T-helper 17 cell (primary cell): ENCODE measurements around the gene CFAP61. TPM values are rescaled to one million over a fixed set of nuclear protein-coding genes. Genes with fewer than 3 reads are reported as not detected.
A peak's percentile ranks its signal among the peaks of the same experiment; 100 is the strongest.

Experiments
- ATAC-seq: fragments of 150-1000 bp; cut with Tn5 transposase; 2 replicates; pipeline ENCODE4 v1.10.0; 2021; ENCODE audit warnings: mild to moderate bottlenecking, moderate library complexity
- DNase-seq, 3 donors: peaks; one replicate each; pipeline versions ENCODE4 v3.0.0 to v3.0.0-alpha.2; 2020 to 2021
- H3K9me3 ChIP-seq: one replicate; pipeline ENCODE4 v1.7.0; 2013; ENCODE audit warnings: low read length, mild to moderate bottlenecking; ENCODE audit not compliant: control insufficient read depth, poor library complexity, severe bottlenecking
- H3K27ac Mint-ChIP-seq: one replicate; pipeline ENCODE4 v1.8.0; 2022; ENCODE audit warnings: mild to moderate bottlenecking, moderate library complexity, mixed read lengths
- H3K27me3 Mint-ChIP-seq: one replicate; pipeline ENCODE4 v1.8.0; 2022; ENCODE audit warnings: mixed read lengths
- H3K36me3 Mint-ChIP-seq: one replicate; pipeline ENCODE4 v1.8.0; 2022; ENCODE audit warnings: low read depth, mixed read lengths
- H3K4me1 Mint-ChIP-seq: one replicate; pipeline ENCODE4 v1.8.0; 2022; ENCODE audit warnings: mild to moderate bottlenecking, mixed read lengths
- H3K4me3 Mint-ChIP-seq: one replicate; pipeline ENCODE4 v1.8.0; 2022; ENCODE audit warnings: mild to moderate bottlenecking, moderate library complexity, mixed read lengths
- total RNA-seq, 4 donors: library from RNA in 2 of 4; stranded (reverse) in 2 of 4; gene quantifications; one replicate each; pipeline ENCODE4 v1.2.3 and lab custom pipeline; 2022 to 2026

Gene CFAP61
- total RNA-seq, 2 donors from 2014 or later, result not detected

DNA sequence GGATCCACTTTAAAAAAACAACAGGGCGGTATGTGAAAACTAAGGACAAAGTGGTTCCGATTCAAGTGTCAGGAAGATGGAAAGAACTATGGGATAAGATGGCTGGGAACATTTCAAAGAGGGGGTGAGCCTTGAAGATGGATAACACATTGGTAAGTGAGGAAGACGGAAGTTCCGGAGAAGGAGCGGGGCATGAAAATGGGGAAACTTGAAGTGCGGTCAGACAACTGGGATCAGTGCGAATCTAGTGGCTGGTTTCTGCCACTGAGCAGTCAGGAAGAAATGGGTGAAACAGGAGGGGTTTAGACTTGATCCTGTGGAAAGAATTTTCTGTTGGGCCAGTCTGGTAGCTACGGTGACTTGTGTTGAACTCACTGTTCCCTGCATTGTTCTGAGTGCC lies 34.0 kb upstream of the CFAP61 start:
- no peaks in the 10 kb centered on the region for H3K27me3 Mint-ChIP-seq
- no peaks in the 10 kb centered on the region for H3K9me3 ChIP-seq
- H3K4me1 Mint-ChIP-seq, result peaks cover 38% of the 10 kb centered on the region
- H3K27ac Mint-ChIP-seq, result peak overlapping the region; percentile 91
- DNase-seq (no peak), ATAC-seq (no peak)
- H3K36me3 Mint-ChIP-seq, result no peaks in the 10 kb centered on the region
- H3K4me3 Mint-ChIP-seq, result peak overlapping the region; percentile 92

- H3K27me3 Mint-ChIP-seq, result no peaks in the 10 kb centered on the region
- H3K4me1 Mint-ChIP-seq, result peaks cover 40% of the 10 kb centered on the region
- ATAC-seq (no peak), DNase-seq (no peak)
- H3K9me3 ChIP-seq, result no peaks in the 10 kb centered on the region
- no peaks in the 10 kb centered on the region for H3K36me3 Mint-ChIP-seq
- H3K4me3 Mint-ChIP-seq, result peak overlapping the region; percentile 92
- peak overlapping the region; percentile 91 for H3K27ac Mint-ChIP-seq
Measured at GRCh38 chr20:20019123-20019522, 33.2 kb upstream of the CFAP61 start.

DNA sequence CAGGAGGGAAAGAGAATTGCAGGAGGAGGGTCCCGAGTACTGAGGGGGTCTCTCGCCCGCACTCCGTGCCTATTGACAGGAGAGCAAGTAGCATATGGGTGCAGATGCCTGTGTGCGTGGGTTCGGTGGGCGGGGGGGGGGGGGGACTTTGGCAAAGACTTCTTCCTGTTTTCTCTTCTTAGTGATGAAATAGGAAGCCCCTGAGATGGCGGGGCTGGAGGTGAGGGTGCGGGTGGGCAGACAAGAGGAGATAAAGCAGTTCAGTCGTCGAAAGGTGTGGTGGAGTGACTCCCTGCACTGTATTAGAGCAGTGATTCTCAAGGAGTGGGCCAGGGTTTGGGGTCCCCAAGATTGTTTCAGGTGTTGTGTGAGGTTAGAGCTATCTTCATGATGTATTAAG lies 31.4 kb upstream of the CFAP61 start:
- ATAC-seq (no peak), DNase-seq (no peak)
- no peak overlapping the region for H3K4me3 Mint-ChIP-seq
- H3K27me3 Mint-ChIP-seq, result no peaks in the 10 kb centered on the region
- H3K4me1 Mint-ChIP-seq, result peaks cover 43% of the 10 kb centered on the region
- no peaks in the 10 kb centered on the region for H3K36me3 Mint-ChIP-seq
- H3K9me3 ChIP-seq, result no peaks in the 10 kb centered on the region
- peak overlapping the region; percentile 91 for H3K27ac Mint-ChIP-seq

DNA sequence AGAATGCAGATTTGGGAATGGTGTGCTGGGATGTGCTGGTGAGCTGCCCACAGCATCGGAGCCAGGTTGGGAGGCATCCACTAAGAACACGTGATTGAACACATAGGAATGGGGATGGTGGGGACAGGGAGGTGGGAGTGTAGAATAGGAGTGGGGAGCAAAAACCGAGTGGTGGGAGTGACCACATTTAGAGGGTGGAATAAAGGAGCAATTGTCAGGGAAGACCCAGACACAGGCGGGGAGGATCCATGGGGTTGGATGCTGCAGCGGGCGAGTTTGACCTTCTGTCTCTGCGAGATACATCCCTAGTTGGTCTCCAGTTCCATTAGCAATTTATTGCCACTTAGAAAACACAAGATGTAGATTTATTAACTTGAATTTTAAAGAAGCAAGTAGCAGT lies 30.5 kb upstream of the CFAP61 start:
- Mint-ChIP-seq H3K4me3 (peak overlapping the region; percentile 75), H3K4me1 (peaks cover 41% of the 10 kb centered on the region), H3K27me3 (no peaks in the 10 kb centered on the region), H3K27ac (peak overlapping the region; percentile 87), H3K36me3 (no peaks in the 10 kb centered on the region)
- no peak for DNase-seq
- ATAC-seq, result no peak
- H3K9me3 ChIP-seq, result no peaks in the 10 kb centered on the region

GRCh38 chr20:20022498-20022897 lies 29.8 kb upstream of the CFAP61 start:
- no peak overlapping the region for H3K4me3 Mint-ChIP-seq
- H3K27me3 Mint-ChIP-seq, result no peaks in the 10 kb centered on the region
- ATAC-seq (no peak), DNase-seq (no peak)
- no peaks in the 10 kb centered on the region for H3K9me3 ChIP-seq
- H3K27ac Mint-ChIP-seq, result no peak overlapping the region
- H3K4me1 Mint-ChIP-seq, result peaks cover 37% of the 10 kb centered on the region
- H3K36me3 Mint-ChIP-seq, result no peaks in the 10 kb centered on the region

DNA sequence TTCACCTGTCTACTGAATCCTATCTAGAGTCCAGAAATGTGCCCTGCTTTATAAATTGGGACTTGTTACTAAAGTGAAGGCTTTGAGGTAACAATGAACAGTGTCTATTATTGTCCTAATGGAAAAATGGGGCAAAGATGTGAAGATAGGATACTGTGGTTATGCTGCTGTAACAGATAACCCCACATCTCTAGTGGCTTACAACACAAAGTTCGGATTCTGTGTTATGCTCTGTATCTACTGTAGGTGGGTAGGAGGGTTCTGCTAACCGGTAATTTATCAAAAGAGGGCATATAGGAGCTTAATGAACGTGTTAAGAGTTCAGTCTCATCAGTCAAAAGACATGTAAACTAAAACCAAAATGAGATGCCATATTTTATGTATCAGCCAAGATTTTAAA lies 28.9 kb upstream of the CFAP61 start:
- ATAC-seq, result no peak
- Mint-ChIP-seq H3K4me1 (peaks cover 31% of the 10 kb centered on the region), H3K27me3 (no peaks in the 10 kb centered on the region), H3K4me3 (no peak overlapping the region), H3K27ac (peak overlapping the region; percentile 61), H3K36me3 (no peaks in the 10 kb centered on the region)
- DNase-seq, result no peak
- no peaks in the 10 kb centered on the region for H3K9me3 ChIP-seq

- no peaks in the 10 kb centered on the region for H3K36me3 Mint-ChIP-seq
Measured at GRCh38 chr20:20024942-20025341, 27.4 kb upstream of the CFAP61 start.

GRCh38 chr20:20027284-20027683 lies 25.0 kb upstream of the CFAP61 start:
- peaks cover 6% of the 10 kb centered on the region for H3K4me1 Mint-ChIP-seq
- H3K27ac Mint-ChIP-seq, result no peak overlapping the region
- DNase-seq (no peak), ATAC-seq (no peak)
- H3K4me3 Mint-ChIP-seq, result no peak overlapping the region
- no peaks in the 10 kb centered on the region for H3K36me3 Mint-ChIP-seq
- H3K27me3 Mint-ChIP-seq, result no peaks in the 10 kb centered on the region
- no peaks in the 10 kb centered on the region for H3K9me3 ChIP-seq

More at GRCh38 chr20:20024942-20025341, 27.4 kb upstream of the CFAP61 start:
- Mint-ChIP-seq H3K4me1 (peaks cover 25% of the 10 kb centered on the region), H3K4me3 (no peak overlapping the region), H3K27me3 (no peaks in the 10 kb centered on the region), H3K27ac (peak overlapping the region; percentile 9)
- ATAC-seq (no peak), DNase-seq (no peak)
- H3K9me3 ChIP-seq, result no peaks in the 10 kb centered on the region

DNA sequence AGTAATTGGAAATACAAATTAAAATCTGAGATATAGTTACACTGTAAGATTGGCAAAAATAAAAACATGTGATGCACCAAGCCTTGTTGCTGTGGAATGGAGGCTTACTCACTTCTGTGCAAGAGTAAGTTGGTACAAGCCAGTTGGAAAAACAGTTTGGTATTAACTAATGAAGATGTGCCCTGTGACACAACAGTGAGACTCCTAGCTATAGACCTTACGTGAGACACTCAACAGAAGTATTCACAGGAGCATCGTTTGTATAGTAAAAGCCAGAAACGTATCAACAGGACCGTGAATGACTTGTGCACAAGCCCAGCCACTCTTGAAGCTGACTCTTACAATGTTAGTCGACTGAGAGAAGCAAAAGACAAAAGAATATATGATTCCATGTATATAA lies 20.5 kb upstream of the CFAP61 start:
- peak overlapping the region; percentile 16 for H3K27ac Mint-ChIP-seq
- peaks cover 2% of the 10 kb centered on the region for H3K4me1 Mint-ChIP-seq
- ATAC-seq, result no peak
- H3K36me3 Mint-ChIP-seq, result peaks cover 6% of the 10 kb centered on the region
- no peak overlapping the region for H3K4me3 Mint-ChIP-seq
- no peaks in the 10 kb centered on the region for H3K9me3 ChIP-seq
- no peak for DNase-seq
- H3K27me3 Mint-ChIP-seq, result no peaks in the 10 kb centered on the region

GRCh38 chr20:20034486-20034885 lies 17.8 kb upstream of the CFAP61 start:
- Mint-ChIP-seq H3K27ac (peak overlapping the region; percentile 4), H3K4me1 (peaks cover 8% of the 10 kb centered on the region), H3K36me3 (peaks cover 12% of the 10 kb centered on the region), H3K4me3 (no peak overlapping the region), H3K27me3 (no peaks in the 10 kb centered on the region)
- DNase-seq (no peak), ATAC-seq (no peak)
- no peaks in the 10 kb centered on the region for H3K9me3 ChIP-seq

DNA sequence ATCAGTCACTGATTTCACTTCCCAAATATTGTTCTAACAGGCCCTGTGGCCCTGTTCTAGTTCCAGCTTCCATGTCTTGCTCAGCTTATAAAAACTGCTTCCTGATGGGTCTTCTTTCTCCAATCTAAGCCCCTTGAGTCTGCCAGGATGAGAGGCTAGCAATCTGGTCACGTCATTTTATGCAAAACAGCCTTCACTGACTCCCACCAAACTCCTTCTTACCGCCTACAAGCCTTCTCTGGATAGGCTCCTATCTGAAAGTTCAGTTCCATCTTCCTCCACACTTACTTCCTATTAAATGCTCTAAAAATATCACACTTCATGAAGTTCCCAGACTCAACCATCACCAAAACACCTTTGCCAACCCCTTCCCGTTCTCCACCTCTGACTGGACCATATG lies 15.6 kb upstream of the CFAP61 start:
- Mint-ChIP-seq H3K27me3 (no peaks in the 10 kb centered on the region), H3K36me3 (peaks cover 12% of the 10 kb centered on the region), H3K4me3 (peak overlapping the region; percentile 50), H3K4me1 (peaks cover 8% of the 10 kb centered on the region), H3K27ac (peak overlapping the region; percentile 84)
- no peaks in the 10 kb centered on the region for H3K9me3 ChIP-seq
- no peak for ATAC-seq
- no peak for DNase-seq

DNA sequence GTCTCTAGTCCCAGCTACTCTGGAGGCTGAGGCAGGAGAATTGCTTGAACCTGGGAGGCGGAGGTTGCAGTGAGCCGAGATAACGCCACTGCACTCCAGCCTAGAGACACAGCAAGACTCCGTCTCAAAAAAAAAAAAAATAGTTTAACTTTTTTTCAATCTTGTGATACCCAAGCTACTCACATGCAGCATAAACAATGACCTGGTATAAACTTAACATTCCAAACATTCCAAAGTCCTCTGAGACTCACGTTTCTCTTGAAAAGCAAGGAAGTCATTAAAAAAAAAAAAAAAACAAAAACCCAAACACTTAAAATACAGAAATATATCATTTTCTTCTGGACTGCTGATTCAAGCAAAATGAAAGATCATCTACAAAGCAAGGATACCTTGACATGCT lies 14.4 kb upstream of the CFAP61 start:
- no peaks in the 10 kb centered on the region for H3K9me3 ChIP-seq
- DNase-seq, result no peak
- H3K4me3 Mint-ChIP-seq, result no peak overlapping the region
- H3K27ac Mint-ChIP-seq, result peak overlapping the region; percentile 84
- no peak for ATAC-seq
- peaks cover 8% of the 10 kb centered on the region for H3K4me1 Mint-ChIP-seq
- H3K36me3 Mint-ChIP-seq, result peaks cover 13% of the 10 kb centered on the region
- H3K27me3 Mint-ChIP-seq, result no peaks in the 10 kb centered on the region

- Mint-ChIP-seq H3K27ac (no peak overlapping the region), H3K27me3 (no peaks in the 10 kb centered on the region), H3K4me1 (peaks cover 8% of the 10 kb centered on the region), H3K4me3 (no peak overlapping the region), H3K36me3 (peaks cover 18% of the 10 kb centered on the region)
- no peak for DNase-seq
- no peak for ATAC-seq
- no peaks in the 10 kb centered on the region for H3K9me3 ChIP-seq
Measured at GRCh38 chr20:20038586-20038985, 13.7 kb upstream of the CFAP61 start.

DNA sequence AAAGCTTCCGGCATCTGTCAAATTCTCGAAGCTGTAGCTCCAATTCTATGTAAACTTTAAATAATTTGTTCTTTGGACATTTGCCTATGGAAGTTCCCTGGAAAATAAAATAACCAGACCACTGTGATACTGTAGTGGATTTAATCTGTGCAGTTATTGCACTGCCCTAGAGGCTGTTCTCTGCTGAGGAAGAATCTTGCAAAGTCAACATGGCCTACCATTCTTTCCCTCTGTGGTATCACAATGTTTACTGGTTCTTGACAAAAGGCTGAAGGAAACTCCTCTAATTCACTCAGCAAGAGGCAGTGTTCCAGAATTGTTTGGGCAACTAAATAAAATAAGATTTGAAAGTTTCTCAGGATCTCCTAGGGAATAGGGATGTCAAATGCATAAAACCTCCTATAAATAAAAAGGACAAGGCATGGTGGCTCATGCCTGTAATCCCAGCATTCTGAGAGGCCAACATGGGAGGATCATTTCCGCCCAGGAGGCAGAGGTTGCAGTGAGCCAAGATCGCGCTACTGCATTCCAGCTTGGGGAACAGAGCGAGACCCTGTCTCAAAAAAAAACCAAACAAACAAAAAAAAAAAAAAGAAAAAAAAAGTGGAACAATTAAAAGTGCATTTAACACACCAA lies 12.5 kb upstream of the CFAP61 start:
- Mint-ChIP-seq H3K27ac (no peak overlapping the region), H3K4me1 (peaks cover 13% of the 10 kb centered on the region), H3K27me3 (no peaks in the 10 kb centered on the region), H3K4me3 (no peak overlapping the region), H3K36me3 (peaks cover 23% of the 10 kb centered on the region)
- no peaks in the 10 kb centered on the region for H3K9me3 ChIP-seq
- ATAC-seq, result no peak
- no peak for DNase-seq
